Cortex of kidney (tissue), 1 donor: ENCODE data around the gene GRID2.
"Not testable (repeated sequence)": the region's sequence is repeated elsewhere in the genome, so short reads cannot be mapped to it uniquely, and the experiment has no call there.

Source experiments
- DNase-seq: peaks from one replicate; lab custom pipeline; 2025; lab: John Stamatoyannopoulos, UW

GRID2 gene

GRCh38 chr4:93317561-93317960 is 1013.8 kb downstream of the GRID2 start:
- no peak for DNase-seq

GRCh38 chr4:93319041-93319440 is 1015.3 kb downstream of the GRID2 start:
- DNase-seq = no peak

- DNase-seq = no peak
These were observed 1016.6 kb downstream of the GRID2 start for GRCh38 chr4:93320356-93320755.

- DNase-seq = no peak
These were observed 1023.6 kb downstream of the GRID2 start for GRCh38 chr4:93327346-93327745.

GRCh38 chr4:93334003-93334402 is 1030.2 kb downstream of the GRID2 start:
- DNase-seq = no peak

- DNase-seq = no peak
These were observed 1033.4 kb downstream of the GRID2 start for GRCh38 chr4:93337196-93337595.

- no peak for DNase-seq
These were observed 1039.0 kb downstream of the GRID2 start for GRCh38 chr4:93342738-93343137.

GRCh38 chr4:93346840-93347239 is 1043.1 kb downstream of the GRID2 start:
- no peak for DNase-seq

GRCh38 chr4:93348896-93349295 is 1045.1 kb downstream of the GRID2 start:
- DNase-seq = no peak

- DNase-seq = no peak
These were observed 1048.1 kb downstream of the GRID2 start for GRCh38 chr4:93351846-93352245.

GRCh38 chr4:93355411-93355810 is 1051.6 kb downstream of the GRID2 start:
- no peak for DNase-seq

GRCh38 chr4:93359586-93359985 is 1055.8 kb downstream of the GRID2 start:
- DNase-seq = no peak

GRCh38 chr4:93366169-93366755 is 1062.5 kb downstream of the GRID2 start:
- not testable (repeated sequence) for DNase-seq

- no peak for DNase-seq
These were observed 1065.2 kb downstream of the GRID2 start for GRCh38 chr4:93368968-93369367.

GRCh38 chr4:93370256-93370655 is 1066.5 kb downstream of the GRID2 start:
- DNase-seq = no peak

- DNase-seq = no peak
These were observed 1070.4 kb downstream of the GRID2 start for GRCh38 chr4:93373893-93374860.

- DNase-seq = no peak
These were observed 1080.5 kb downstream of the GRID2 start for GRCh38 chr4:93384241-93384640.

GRCh38 chr4:93384887-93385286 is 1081.1 kb downstream of the GRID2 start:
- no peak for DNase-seq

- DNase-seq = no peak
These were observed 1090.8 kb downstream of the GRID2 start for GRCh38 chr4:93394545-93395081.

- no peak for DNase-seq
These were observed 1092.5 kb downstream of the GRID2 start for GRCh38 chr4:93396272-93396671.

GRCh38 chr4:93403571-93403970 is 1099.8 kb downstream of the GRID2 start:
- DNase-seq = no peak

- DNase-seq = no peak
These were observed 1103.9 kb downstream of the GRID2 start for GRCh38 chr4:93407493-93408275.
